GM10248 (cell line): ENCODE measurements around the gene GDF11.

Source experiments
- CTCF ChIA-PET: fragments of 300-600 bp; sonication (Branson Sonifier 250); formaldehyde crosslinking; extraction: SDS; loops from one replicate; lab custom pipeline; 2021; ENCODE audit warnings: antibody characterized with exemption; lab: Yijun Ruan, JAX
- POLR2A ChIA-PET: fragments of 350-650 bp; sonication (Branson Sonifier 250); formaldehyde crosslinking; extraction: SDS; loops from one replicate; lab custom pipeline; 2020; ENCODE audit warnings: antibody characterized with exemption; lab: Yijun Ruan, JAX
- DNase-seq: peaks from one replicate; pipeline ENCODE4 v3.0.0; 2012; ENCODE audit errors: extremely low spot score
- TF ChIP-seq, protein P1 (sequence below): IDR thresholded peaks from 2 replicates; pipeline ENCODE4 v1.5.1; 2012; ENCODE audit warnings: mild to moderate bottlenecking, low read depth; ENCODE audit errors: extremely low read depth, missing control alignments, control extremely low read depth

GDF11 gene

DNA sequence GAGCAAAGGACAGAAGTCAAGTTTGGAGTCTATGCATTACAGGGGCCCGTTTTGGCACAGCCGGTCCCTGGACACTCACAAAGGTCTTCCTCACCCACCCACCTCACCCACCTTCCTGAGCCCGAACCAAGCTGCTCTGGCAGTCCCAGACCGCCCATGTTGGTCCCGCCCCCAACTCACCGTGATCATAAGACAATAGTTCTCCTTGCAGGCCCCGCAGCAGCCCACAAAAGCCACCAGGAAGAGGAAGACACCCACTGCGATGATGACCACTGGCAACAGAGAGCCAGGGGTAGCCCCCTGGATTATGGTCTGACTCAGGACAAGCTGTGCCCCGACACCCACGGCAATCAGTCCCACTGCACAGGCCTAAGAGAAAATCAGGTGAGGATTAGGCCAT, 16.0 kb upstream of the GDF11 start:
- POLR2A ChIA-PET: interaction anchor here (0.6 kb wide), 1 partner anchor 317 kb away, joined by 6 read pairs; no protein-coding TSS in a partner anchor
- TF ChIP-seq, protein P1, sequence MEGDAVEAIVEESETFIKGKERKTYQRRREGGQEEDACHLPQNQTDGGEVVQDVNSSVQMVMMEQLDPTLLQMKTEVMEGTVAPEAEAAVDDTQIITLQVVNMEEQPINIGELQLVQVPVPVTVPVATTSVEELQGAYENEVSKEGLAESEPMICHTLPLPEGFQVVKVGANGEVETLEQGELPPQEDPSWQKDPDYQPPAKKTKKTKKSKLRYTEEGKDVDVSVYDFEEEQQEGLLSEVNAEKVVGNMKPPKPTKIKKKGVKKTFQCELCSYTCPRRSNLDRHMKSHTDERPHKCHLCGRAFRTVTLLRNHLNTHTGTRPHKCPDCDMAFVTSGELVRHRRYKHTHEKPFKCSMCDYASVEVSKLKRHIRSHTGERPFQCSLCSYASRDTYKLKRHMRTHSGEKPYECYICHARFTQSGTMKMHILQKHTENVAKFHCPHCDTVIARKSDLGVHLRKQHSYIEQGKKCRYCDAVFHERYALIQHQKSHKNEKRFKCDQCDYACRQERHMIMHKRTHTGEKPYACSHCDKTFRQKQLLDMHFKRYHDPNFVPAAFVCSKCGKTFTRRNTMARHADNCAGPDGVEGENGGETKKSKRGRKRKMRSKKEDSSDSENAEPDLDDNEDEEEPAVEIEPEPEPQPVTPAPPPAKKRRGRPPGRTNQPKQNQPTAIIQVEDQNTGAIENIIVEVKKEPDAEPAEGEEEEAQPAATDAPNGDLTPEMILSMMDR: no peak
- no peak for DNase-seq
- CTCF ChIA-PET: interaction anchor here (1.6 kb wide), 1 partner anchor 11 kb away, joined by 5 read pairs; no protein-coding TSS in a partner anchor

DNA sequence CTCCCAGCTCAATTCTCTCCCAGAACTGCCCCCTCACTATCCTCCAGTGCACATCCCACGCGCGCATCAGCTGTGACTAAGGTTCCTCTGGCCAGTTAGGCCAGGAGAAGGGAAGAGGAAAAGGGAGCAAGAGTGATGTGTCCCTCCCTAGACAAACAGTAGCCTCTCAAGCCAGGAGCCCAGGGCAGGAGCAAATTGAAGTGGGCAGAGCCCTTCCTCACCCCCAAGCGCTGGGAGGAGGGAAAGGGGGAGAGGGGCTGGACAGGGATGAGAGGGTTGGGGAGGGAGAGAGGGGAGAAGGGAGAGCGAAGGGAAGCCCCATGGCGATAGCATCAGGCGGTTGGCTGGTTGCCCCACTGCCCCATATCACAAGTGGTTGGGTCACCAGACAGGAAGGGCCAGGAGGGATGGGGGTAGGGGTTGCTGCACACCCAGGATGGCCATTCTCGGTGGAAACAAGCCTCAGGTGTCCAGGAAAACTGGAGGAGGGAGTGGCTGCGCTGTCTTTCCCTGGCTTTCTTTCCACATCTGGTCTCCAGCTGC, 15.2 kb upstream of the GDF11 start:
- POLR2A ChIA-PET: no interaction called here
- no peak for DNase-seq
- CTCF ChIA-PET: interaction anchor here (1.6 kb wide), 1 partner anchor 11 kb away, joined by 5 read pairs; no protein-coding TSS in a partner anchor
- TF ChIP-seq, protein P1: no peak

DNA sequence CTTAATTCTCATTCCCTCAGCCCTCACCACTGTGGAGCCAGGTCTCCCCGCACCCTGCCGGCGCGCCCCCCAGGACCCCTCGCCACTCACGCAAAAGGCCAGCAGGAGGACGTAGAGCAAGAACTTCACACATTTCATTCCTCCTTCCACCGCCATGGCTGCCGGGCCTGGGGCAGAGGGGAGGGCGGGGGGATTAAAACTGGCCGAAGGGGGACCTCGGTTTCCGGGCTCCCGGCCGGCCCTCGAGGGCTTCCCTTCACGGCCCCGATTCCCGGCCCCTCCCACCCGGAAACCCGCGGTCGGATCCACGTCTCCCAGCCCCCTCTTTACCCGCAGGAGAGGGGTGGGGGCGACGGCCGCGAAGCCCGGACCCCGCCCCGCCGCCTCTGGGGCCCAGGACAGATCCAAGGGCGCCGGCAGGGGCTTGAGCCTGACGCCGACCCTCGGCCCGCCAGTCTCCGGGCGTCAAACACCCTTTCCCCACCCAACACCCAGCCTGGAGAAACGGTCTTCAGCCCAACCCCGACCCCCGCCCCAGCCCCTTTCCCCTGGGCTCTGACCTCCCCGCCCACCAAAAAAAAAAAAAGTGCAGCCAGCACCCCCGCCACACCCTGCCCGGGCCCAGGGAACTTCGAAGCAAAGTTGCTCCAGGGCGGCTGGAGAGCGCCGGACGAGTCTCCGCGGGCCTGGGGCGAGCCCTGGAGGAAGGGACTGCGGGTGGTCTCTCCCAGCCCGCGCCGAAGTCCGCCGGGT, 14.6 kb upstream of the GDF11 start:
- DNase-seq: peak; percentile 32
- POLR2A ChIA-PET: interaction anchor here (1.2 to 1.4 kb wide), 2 partner anchors 8 to 89 kb away, joined by 3 read pairs; partner anchors contain the start of genes ORMDL2, RDH5 and SARNP
- TF ChIP-seq, protein P1: no peak
- CTCF ChIA-PET: interaction anchor here (1.2 to 3.1 kb wide), 5 partner anchors 10 to 267 kb away, joined by 3 to 57 read pairs (median 5); partner anchors contain the start of gene RDH5

DNA sequence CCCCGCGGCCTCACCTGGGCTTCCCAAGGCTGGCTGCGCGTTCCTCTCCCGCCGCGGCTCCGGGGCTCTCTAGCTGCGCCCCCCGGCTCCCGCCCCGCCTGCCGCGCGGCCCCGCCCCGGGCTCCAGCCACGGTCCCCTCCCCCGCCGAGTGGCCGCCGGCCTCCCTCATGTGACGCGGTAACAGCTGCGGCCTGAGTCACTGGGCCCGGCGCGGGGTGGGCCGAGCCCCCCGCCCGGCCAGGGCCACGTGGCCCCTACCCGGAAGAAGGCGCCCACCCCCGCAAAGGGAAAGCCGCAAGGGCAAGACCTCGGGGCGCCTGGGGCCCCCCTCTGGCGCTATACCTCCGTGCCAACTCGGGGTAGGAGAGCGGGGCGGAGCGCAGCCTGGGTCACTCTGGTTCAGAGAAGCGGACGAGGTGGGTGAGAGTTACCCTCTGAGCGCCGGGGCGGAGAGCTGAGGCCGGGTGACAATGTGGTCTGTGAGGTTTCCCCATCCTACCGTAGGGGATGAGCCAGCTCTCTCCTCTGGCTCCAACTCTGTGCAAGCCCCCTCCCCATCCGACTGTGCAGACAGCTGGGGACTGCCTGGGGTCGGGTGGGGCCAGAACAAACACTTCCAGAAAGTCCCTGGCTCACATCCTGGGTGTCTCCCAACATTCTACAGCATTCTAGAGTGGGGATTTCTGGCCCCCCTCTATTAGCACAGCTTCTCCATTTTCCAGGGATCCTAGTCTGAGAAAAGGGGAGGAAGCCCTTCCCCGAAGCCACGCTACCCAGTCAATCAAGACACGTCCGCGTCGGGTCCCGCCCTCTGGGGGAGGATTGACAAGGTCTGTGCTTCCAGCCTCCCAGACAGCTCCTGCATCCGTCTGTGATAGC, 13.7 kb upstream of the GDF11 start, which contains the start of gene CD63:
Gene CD63, minus strand, starts transcription at position 71 of the 880 bp plus-strand sequence. CDS start 668 bp downstream, outside the sequence.
- CTCF ChIA-PET: interaction anchor here (0.8 to 3.1 kb wide), 12 partner anchors 10 to 267 kb away, joined by 3 to 57 read pairs (median 4); partner anchors contain the start of genes DNAJC14 and RDH5
- TF ChIP-seq, protein P1: peak; percentile 11
- peak; percentile 95 for DNase-seq
- POLR2A ChIA-PET: interaction anchor here (0.6 to 1.7 kb wide), 6 partner anchors 9 to 485 kb away, joined by 3 to 11 read pairs (median 3); partner anchors contain the start of genes ORMDL2, PA2G4, RDH5 and SARNP

DNA sequence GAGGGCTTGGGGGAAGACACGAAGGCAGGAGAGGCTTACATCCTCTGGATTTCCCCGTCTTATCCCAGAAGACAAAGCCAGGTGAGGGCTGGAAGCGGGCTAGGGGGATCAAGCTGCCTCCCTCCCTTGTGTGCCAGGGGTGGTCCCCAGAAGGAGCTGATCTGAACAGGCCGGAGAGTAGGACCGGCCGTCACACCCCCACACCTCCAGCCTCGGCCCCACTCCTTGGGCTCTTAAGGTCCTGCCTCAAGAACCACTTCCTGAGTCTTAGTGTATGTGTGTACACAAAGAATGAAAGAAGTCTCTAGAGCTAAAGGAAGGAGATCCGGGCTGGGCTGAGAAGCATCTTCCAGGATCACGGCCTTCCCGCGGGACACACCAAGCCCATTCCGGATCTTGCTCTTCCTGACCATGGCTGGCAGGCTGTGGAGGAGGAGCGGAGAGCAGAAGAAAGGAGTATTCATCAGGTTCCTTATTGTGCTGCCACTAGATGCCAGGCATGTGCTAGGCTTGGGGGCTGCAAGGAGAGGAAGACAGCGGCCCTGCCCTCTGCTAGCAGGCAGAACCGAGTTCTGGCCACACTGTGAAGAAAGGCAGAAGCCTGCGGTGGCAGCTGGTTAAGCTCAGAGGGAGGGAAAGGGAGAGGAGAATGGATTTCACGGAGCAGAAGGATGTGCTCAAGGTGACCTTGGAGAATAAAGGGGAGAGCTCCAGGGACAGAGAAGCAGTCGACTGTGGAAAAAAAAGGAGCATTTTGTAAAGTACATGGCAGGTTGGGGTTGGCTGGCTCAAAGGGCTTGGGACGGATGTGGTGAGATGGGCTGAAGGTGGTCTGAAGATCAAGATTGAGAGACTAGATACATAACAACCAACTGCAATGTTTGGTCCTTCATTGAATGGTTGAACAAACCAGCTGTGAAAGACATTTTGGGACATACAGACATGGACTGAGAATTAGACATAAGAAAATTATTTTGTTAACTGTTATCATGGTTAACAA, 12.8 kb upstream of the GDF11 start:
- POLR2A ChIA-PET: interaction anchor here (0.5 to 1.7 kb wide), 10 partner anchors 8 to 845 kb away, joined by 3 to 11 read pairs (median 4); partner anchors contain the start of genes ORMDL2, PA2G4, RDH5 and SARNP
- TF ChIP-seq, protein P1: no peak
- DNase-seq: peak; percentile 59
- CTCF ChIA-PET: interaction anchor here (0.8 to 3.1 kb wide), 12 partner anchors 9 to 266 kb away, joined by 3 to 57 read pairs (median 4); partner anchors contain the start of genes DNAJC14 and RDH5
